SU-DHL-6 (cell line): ENCODE results near the gene PPP2R2C.

Experiments
- H2AFZ ChIP-seq: fragments of 200-600 bp; sonication (generic); 2 replicates; pipeline ENCODE4 v1.6.1; 2014; ENCODE audit warnings: low read depth, mild to moderate bottlenecking, moderate library complexity, mixed read lengths, antibody characterized with exemption, low read length; ENCODE audit not compliant: severe bottlenecking
- H3F3A ChIP-seq: fragments of 200-600 bp; shearing (Covaris generic); 2 replicates; pipeline ENCODE4 v1.6.0; 2016; ENCODE audit warnings: antibody characterized with exemption, mild to moderate bottlenecking; ENCODE audit not compliant: insufficient read depth
- H3K27ac ChIP-seq: fragments of 200-600 bp; sonication (generic); 2 replicates; pipeline ENCODE4 v1.5.1; 2016; ENCODE audit warnings: low read depth, mild to moderate bottlenecking, low read length, moderate library complexity, mixed read lengths
- H3K27me3 ChIP-seq: fragments of 200-600 bp; sonication (generic), shearing (Covaris generic); 2 replicates; pipeline ENCODE4 v1.6.0; 2014; ENCODE audit warnings: mild to moderate bottlenecking, low read length
- H3K36me3 ChIP-seq: fragments of 200-600 bp; sonication (generic); 2 replicates; pipeline ENCODE4 v1.6.1; 2014; ENCODE audit warnings: mild to moderate bottlenecking, low read length, mixed read lengths
- H3K4me2 ChIP-seq: fragments of 300-600, 200-600 bp; shearing (Covaris generic), sonication (generic); 2 replicates; pipeline ENCODE4 v1.6.0; 2014; ENCODE audit warnings: low read length, low read depth, mild to moderate bottlenecking; ENCODE audit not compliant: poor library complexity, severe bottlenecking
- H3K4me3 ChIP-seq: fragments of 200-600 bp; sonication (generic); 2 replicates; pipeline ENCODE4 v1.5.1; 2014; ENCODE audit warnings: antibody characterized with exemption, low read length, mild to moderate bottlenecking, mixed read lengths; ENCODE audit not compliant: insufficient read depth, poor library complexity, severe bottlenecking
- H3K79me2 ChIP-seq: fragments of 200-600 bp; sonication (generic); 2 replicates; pipeline ENCODE4 v1.6.1; 2014; ENCODE audit warnings: mild to moderate bottlenecking, low read length, moderate library complexity; ENCODE audit not compliant: insufficient read depth
- H3K9ac ChIP-seq: fragments of 200-600 bp; sonication (generic); 2 replicates; pipeline ENCODE4 v1.7.0; 2014; ENCODE audit warnings: mild to moderate bottlenecking, low read length
- H3K9me2 ChIP-seq: fragments of 200-600 bp; sonication (generic); replicated peaks from 2 replicates; pipeline ENCODE4 v1.6.1; 2014; ENCODE audit warnings: low read length; ENCODE audit not compliant: insufficient read depth
- H3K9me3 ChIP-seq: fragments of 200-600 bp; sonication (generic); 2 replicates; pipeline ENCODE4 v1.6.1; 2014; ENCODE audit warnings: low read length, mixed read lengths; ENCODE audit not compliant: insufficient read depth
- H4K20me1 ChIP-seq: fragments of 200-600 bp; sonication (generic); 2 replicates; pipeline ENCODE4 v1.6.1; 2014; ENCODE audit warnings: low read depth, mild to moderate bottlenecking, antibody characterized with exemption, low read length, moderate library complexity, mixed read lengths
- CTCF ChIP-seq: fragments of 200-600 bp; sonication (generic); IDR thresholded peaks from one replicate; pipeline ENCODE4 v1.5.1; 2017; ENCODE audit warnings: antibody characterized with exemption, mild to moderate bottlenecking, low read length, moderate library complexity; ENCODE audit not compliant: insufficient read depth, poor library complexity, severe bottlenecking
- EZH2phosphoT487 ChIP-seq: fragments of 200-600 bp; sonication (generic), shearing (Covaris generic); conservative IDR thresholded peaks from 2 replicates; pipeline ENCODE4 v1.6.1; 2018; ENCODE audit warnings: mild to moderate bottlenecking, antibody characterized with exemption, low read length, moderate library complexity, mixed read lengths

The PPP2R2C gene

GRCh38 chr4:6502747-6503465 lies 30.5 kb upstream of the PPP2R2C start:
- H3K9me2 ChIP-seq = no peaks in the 10 kb centered on the region
- no peaks in the 10 kb centered on the region for H4K20me1 ChIP-seq
- no peaks in the 10 kb centered on the region for H3K27me3 ChIP-seq
- no peak for TF ChIP-seq CTCF
- TF ChIP-seq EZH2phosphoT487 = no peak
- H3K27ac ChIP-seq = no peak overlapping the region
- H3K4me2 ChIP-seq = no peak overlapping the region
- H3K4me3 ChIP-seq = no peak overlapping the region
- H3K9ac ChIP-seq = no peak overlapping the region
- no peak overlapping the region for H2AFZ ChIP-seq
- H3K9me3 ChIP-seq = no peaks in the 10 kb centered on the region
- no peaks in the 10 kb centered on the region for H3K79me2 ChIP-seq
- H3K36me3 ChIP-seq = no peaks in the 10 kb centered on the region
- no peaks in the 10 kb centered on the region for H3F3A ChIP-seq

DNA sequence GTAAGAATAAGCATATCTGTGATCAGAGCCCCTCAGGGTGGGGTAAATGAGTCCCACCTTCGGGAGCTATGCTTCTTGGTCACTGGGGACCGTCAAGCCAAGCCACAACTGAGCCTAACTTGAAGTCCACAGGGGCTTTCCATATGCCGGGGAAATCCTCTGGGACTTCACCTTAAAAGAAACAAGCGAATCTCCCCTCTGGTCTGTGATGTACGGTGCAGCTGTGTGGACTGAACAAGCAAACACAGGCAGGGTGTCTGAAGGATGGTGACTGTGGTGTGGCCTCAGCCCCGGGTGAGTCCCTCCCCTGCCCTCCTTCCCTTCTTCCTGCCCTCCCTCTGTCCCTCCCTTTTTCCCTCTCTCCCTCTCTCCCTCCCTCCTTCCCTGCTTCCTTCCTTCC lies 29.7 kb upstream of the PPP2R2C start:
- Histone ChIP-seq H4K20me1 (no peaks in the 10 kb centered on the region), H3K27me3 (no peaks in the 10 kb centered on the region), H3F3A (no peaks in the 10 kb centered on the region), H3K36me3 (no peaks in the 10 kb centered on the region), H3K9me3 (no peaks in the 10 kb centered on the region), H3K9me2 (no peaks in the 10 kb centered on the region), H3K4me2 (no peak overlapping the region), H3K9ac (no peak overlapping the region), H3K79me2 (no peaks in the 10 kb centered on the region), H2AFZ (no peak overlapping the region), H3K27ac (no peak overlapping the region), H3K4me3 (no peak overlapping the region)
- TF ChIP-seq EZH2phosphoT487 (no peak), CTCF (no peak)

DNA sequence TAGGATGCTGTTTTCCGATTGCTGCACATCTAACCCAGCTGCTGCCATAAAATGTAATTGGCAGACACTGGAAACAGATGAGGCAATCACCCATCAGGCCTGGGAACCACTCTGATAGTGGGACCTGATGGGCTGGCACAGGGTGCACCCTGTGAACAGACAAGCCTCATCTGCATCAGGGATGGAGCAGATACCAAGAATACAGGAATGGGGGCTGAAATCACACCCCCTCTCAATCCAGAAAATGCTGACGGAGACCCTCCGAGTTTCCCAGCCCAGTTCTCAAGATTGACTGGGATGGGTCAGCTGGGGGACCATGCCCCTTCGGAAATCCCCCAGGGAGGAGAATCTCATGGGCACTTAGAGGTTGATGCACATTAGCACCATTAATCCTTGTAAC lies 28.8 kb upstream of the PPP2R2C start:
- TF ChIP-seq EZH2phosphoT487 (no peak), CTCF (no peak)
- Histone ChIP-seq H3K9me2 (no peaks in the 10 kb centered on the region), H3K4me3 (no peak overlapping the region), H3K4me2 (no peak overlapping the region), H3F3A (no peaks in the 10 kb centered on the region), H3K79me2 (no peaks in the 10 kb centered on the region), H4K20me1 (no peaks in the 10 kb centered on the region), H3K36me3 (no peaks in the 10 kb centered on the region), H2AFZ (no peak overlapping the region), H3K9me3 (no peaks in the 10 kb centered on the region), H3K9ac (no peak overlapping the region), H3K27me3 (no peaks in the 10 kb centered on the region), H3K27ac (no peak overlapping the region)
